SK-N-SH (cell line): ENCODE results near the gene PEX12.

Experiments
- CTCF ChIP-seq: fragments of 200-600 bp; sonication (generic); IDR thresholded peaks from 2 replicates; pipeline ENCODE4 v1.6.1; 2017; ENCODE audit warnings: antibody characterized with exemption, mild to moderate bottlenecking, moderate library complexity
- EP300 ChIP-seq, 2 experiments: IDR thresholded peaks; 2 replicates each; pipeline versions ENCODE4 v1.4.0 to v1.6.1; 2012; ENCODE audit warnings: borderline replicate concordance in 1 of 2, low read depth in 1 of 2, low read length in 1 of 2
- GABPA ChIP-seq: IDR thresholded peaks from 2 replicates; pipeline ENCODE4 v1.4.0; 2012; ENCODE audit warnings: low read depth, mild to moderate bottlenecking
- NFIC ChIP-seq: IDR thresholded peaks from 2 replicates; pipeline ENCODE4 v1.4.0; 2012; ENCODE audit warnings: borderline replicate concordance
- POLR2AphosphoS5 ChIP-seq: IDR thresholded peaks from 2 replicates; pipeline ENCODE4 v1.6.1; 2012; ENCODE audit warnings: low read depth, low read length
- RAD21 ChIP-seq: IDR thresholded peaks from 2 replicates; pipeline ENCODE4 v1.6.1; 2012; ENCODE audit warnings: mild to moderate bottlenecking, low read length
- REST ChIP-seq: IDR thresholded peaks from 2 replicates; pipeline ENCODE4 v1.6.1; 2012; ENCODE audit warnings: mild to moderate bottlenecking, low read depth, low read length, moderate library complexity
- TF ChIP-seq, protein P1 (sequence below): IDR thresholded peaks from 2 replicates; pipeline ENCODE4; 2012

- TF ChIP-seq GABPA (no peak), RAD21 (no peak), POLR2AphosphoS5 (no peak), CTCF (no peak), REST (no peak), NFIC (no peak), EP300 (IDR thresholded peaks at IDR 0.05; ENCODE audit: borderline replicate concordance in 1 of 2, low read depth in 1 of 2, low read length in 1 of 2) (no peak)
- TF ChIP-seq, protein P1, sequence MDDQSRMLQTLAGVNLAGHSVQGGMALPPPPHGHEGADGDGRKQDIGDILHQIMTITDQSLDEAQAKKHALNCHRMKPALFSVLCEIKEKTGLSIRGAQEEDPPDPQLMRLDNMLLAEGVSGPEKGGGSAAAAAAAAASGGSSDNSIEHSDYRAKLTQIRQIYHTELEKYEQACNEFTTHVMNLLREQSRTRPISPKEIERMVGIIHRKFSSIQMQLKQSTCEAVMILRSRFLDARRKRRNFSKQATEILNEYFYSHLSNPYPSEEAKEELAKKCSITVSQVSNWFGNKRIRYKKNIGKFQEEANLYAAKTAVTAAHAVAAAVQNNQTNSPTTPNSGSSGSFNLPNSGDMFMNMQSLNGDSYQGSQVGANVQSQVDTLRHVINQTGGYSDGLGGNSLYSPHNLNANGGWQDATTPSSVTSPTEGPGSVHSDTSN = no peak
Observed at GRCh38 chr17:35616536-35616935, 38.2 kb upstream of the PEX12 start.
